Measurements from ENCODE around the gene LYSMD4. TPM values are rescaled to one million over a fixed set of nuclear protein-coding genes. Genes with fewer than 3 reads are reported as not detected.
A peak's percentile ranks its signal among the peaks of the same experiment; 100 is the strongest.

LYSMD4 gene
- total RNA-seq, 1 donor: 9.7 TPM

GRCh38 chr15:99732124-99732750 is 1.0 kb downstream of the LYSMD4 start:
- peak in 2 of 3 donors; percentile 8 to 14 for DNase-seq (ENCODE audit: low read depth in 2 of 3, low spot score in 2 of 3)

DNA sequence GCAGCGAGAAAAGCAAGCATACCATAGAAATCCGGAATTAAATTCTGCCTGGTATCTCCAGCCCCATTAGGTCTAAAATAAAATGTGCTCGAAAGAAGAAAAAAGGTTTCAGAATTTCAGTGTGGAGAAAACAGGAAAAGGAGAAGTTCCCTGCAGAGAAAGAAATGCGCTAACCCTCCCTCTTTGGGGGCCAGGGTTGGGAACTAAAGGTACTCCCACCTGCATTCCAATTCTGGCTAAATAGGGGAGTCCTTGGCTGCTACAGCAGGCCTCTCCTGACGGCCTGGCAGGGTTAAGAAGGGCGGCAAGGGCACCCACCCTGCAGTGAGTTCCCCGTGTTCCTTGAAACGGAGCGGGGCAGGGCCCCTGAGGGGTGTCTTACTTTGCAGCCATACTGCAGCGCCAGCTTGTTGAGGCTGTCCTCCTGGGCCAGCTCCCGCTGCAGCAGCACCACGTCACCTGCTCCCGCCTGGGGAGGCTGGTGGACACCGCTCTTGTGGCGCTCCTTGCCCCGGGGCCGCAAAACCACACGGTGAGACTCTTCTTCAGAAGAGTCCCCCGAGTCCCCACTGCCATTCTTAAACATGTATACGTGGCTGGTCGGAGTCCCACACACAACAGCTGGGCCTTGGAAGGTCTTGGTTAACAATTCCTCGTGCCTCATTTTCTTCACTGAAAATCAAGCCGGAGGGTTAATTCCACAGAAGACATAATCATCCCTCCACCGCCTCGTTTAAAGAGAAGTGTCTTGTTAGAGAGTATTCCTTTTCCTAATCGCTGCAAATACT is 1.7 kb downstream of the LYSMD4 start:
- DNase-seq (ENCODE audit: low read depth in 2 of 3, low spot score in 2 of 3): no peak

DNA sequence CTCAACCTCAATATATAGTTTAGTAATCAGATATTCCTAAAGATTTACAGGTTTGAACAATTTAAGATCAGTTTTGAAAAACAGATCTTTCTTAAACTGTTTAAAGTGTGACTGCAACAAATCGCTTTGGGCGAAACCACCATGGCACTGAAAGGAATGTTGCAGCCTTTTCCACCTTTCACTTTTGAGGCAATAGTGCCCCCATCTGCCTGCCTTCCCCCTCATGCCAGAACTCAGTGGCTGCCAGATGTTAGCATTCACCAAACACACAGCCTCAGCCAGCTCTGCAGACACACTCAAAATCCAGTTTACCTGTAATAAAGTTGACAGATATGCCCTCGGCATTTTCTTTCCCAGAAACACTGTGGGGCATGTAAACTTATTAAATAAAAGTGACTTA is 3.3 kb downstream of the LYSMD4 start:
- DNase-seq (ENCODE audit: low read depth in 2 of 3, low spot score in 2 of 3): peak in 2 of 3 donors; percentile 10 to 39

DNA sequence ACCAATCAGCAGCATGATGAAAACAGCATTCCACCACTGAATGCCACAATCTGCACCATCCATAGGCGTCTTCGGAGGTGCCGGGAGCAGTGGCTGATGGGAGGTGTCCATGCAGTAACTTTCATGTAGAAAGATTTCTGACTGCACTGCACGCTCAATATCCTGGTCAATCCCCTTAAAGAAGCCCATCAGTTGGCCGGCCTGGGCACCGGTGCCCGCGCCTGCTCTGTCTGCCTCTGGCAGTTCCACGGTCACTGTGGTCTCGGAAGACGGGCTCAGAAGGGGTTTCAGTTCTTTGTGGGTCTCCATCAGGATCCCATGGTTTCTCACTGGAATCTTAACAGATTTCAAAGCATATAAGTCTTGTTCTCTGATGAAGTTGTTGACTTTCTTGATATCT is 3.9 kb downstream of the LYSMD4 start:
- no peak for DNase-seq (ENCODE audit: low read depth in 2 of 3, low spot score in 2 of 3)

GRCh38 chr15:99728916-99729315 is 4.3 kb downstream of the LYSMD4 start:
- DNase-seq (ENCODE audit: low read depth in 2 of 3, low spot score in 2 of 3): no peak

GRCh38 chr15:99727733-99728132 is 5.5 kb downstream of the LYSMD4 start:
- no peak for DNase-seq (ENCODE audit: low read depth in 2 of 3, low spot score in 2 of 3)

- DNase-seq (ENCODE audit: low read depth in 2 of 3, low spot score in 2 of 3): no peak
These were observed 5.9 kb downstream of the LYSMD4 start for GRCh38 chr15:99727330-99727729.

- no peak for DNase-seq (ENCODE audit: low read depth in 2 of 3, low spot score in 2 of 3)
These were observed 6.9 kb downstream of the LYSMD4 start for GRCh38 chr15:99726333-99726732.

DNA sequence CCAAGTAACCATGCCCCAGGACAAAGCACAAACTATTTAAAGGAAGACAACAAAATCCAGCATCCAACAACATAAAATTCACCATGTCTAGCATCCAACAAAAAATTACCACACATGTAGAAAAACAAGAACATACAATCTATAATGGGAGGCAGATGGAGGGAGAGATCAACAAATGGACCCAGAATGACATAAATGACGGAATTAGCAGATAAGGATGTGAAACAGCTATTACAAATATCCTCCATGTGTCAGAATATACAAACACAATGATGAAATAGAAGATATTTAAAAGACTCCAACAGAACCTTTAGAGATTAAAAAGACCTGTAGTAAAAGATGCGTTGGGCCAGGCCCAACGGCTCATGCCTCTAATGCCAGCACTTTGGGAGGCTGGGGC is 10.8 kb downstream of the LYSMD4 start:
- no peak for DNase-seq (ENCODE audit: low read depth in 2 of 3, low spot score in 2 of 3)

- DNase-seq (ENCODE audit: low read depth in 2 of 3, low spot score in 2 of 3): no peak
These were observed 11.3 kb downstream of the LYSMD4 start for GRCh38 chr15:99721896-99722295.

DNA sequence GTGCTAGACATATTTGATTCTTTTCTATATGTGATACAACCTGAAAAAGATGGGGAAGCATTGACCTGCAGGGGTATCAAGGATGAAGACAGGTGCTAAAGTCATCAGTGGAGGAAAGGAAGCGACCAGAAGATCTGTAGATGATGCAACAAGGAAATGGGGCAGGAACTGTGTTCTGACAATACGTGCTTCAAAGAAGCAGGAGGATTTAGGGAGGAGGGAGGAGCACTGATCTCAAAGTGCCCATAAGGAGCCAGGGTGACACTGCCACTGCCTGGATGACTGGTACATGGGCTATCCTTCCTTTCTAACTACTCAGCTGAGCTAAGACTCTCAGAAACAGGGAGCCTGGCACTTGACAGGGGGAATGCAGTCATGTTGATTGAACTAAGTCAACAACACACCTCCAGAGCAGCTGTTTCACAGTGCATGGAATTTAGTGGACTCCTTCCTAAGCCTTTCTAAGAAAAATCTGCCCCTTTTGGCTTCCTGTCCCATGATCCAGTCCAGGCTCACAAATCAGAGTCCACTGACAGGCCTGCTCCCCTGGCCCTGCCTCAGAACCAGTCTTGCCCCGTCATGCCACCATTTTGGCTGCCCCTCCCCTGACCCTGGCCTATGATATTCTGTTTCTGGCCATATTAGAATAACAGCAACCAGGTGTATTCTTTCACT is 12.0 kb downstream of the LYSMD4 start:
- DNase-seq (ENCODE audit: low read depth in 2 of 3, low spot score in 2 of 3): no peak

DNA sequence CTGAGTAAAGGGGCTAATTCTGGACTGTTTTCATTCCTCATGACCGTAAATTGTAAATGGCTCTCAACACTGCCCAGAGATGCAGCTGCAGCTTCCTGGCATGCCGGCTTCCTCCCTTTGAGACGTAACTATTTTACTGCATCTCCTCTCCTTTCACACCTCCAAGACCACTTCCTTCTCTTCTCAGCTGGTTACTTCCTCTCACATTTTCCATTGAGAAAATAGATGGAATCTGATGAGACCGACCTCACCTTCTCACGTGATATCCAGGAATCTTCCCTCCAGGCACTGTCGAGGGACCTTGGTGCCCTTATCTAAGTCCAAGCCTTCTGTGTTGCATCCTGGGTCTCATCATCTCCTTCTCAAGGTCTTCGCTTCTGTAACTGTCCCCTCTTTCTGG is 12.7 kb downstream of the LYSMD4 start:
- peak in 1 of 3 donors; percentile 10 for DNase-seq (ENCODE audit: low read depth in 2 of 3, low spot score in 2 of 3)

- peak in 1 of 3 donors; percentile 27 for DNase-seq (ENCODE audit: low read depth in 2 of 3, low spot score in 2 of 3)
These were observed 14.1 kb downstream of the LYSMD4 start for GRCh38 chr15:99719096-99719541.

DNA sequence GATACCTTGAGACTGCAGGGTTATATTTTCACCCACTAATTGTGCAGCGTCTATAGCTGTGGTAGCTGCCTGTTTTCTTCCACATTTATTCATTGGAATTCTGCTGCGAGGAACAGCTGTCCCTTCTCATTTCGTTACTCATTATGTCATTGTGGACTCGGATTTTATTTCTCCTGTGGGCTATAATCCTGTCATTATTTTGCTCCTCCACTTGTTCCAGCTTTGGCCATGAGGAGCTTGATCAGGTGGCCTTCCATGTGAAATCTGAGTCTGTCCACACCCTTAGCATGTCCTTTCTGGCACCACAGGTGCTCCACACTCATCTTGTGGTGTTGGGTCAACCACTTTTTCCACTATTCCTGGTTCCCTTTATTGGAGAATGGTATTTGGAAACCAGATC is 14.8 kb downstream of the LYSMD4 start:
- no peak for DNase-seq (ENCODE audit: low read depth in 2 of 3, low spot score in 2 of 3)

DNA sequence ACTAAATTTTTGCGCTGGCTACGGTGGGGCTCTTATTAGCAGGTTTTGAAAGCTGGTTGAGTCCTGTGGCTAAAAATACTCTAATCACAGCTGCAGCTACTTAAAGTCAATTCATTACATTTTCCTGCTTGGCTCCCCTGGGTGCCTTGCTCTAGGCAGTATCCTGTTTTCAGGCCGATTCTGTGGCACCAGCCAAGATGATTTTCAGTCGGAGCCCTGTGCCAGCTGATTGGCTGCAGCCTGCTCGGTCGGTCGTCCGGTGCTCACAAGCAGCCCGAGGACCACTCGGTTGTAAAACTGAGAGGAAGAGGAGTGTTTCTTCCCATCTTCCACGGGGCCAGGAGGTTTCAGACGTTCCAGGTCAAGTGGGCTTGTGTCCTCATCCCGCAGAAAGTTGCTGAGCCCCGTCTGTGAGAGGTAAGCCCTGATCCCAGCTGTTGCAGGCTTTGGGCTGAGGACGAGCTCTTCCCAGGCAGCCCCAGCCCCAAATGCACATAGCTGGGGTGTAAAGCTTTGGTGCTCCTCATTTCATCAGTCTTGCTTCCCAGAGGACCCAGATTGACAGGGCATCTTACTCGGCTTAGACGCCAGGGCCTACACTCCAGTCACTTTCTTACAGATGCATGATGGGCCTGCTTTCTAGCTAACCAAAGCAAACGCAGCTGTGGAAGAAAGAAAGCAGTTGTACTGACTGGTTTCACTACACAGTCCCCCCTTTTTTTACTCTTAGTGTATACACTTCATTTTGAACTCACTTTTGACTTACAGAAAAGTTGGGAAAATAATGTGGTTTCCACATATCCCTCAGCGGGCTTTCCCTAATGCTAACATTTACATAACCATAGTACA is 15.9 kb downstream of the LYSMD4 start:
- DNase-seq (ENCODE audit: low read depth in 2 of 3, low spot score in 2 of 3): no peak

DNA sequence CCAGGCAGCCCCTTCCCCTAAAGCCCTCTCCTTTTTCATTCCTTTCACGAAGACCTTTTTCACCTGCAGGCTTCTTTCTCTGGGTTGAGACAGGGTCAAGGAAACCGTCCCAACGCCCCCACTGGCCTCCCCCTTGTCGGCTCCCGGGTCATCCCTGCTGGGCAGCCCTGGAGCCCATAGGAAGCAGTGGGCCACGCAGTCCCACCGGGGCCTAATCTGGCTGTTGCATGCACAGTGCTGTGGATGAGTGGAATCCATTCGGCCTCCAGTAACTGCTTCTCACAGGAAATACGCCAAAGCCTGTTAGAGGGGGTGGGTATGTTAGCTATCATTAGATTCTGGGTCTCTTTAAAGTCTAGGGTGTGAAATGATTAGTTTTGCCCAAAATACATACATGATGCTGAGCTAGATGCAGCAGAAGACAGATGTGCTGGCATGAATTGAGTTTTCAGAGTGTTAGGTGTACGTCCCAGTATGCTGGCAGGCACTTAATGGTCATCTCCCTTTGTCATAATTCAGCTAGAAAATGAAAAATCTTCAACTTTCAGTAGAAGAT is 16.6 kb downstream of the LYSMD4 start:
- DNase-seq (ENCODE audit: low read depth in 2 of 3, low spot score in 2 of 3): no peak

- DNase-seq (ENCODE audit: low read depth in 2 of 3, low spot score in 2 of 3): no peak
These were observed 20.8 kb downstream of the LYSMD4 start for GRCh38 chr15:99712415-99712814.

DNA sequence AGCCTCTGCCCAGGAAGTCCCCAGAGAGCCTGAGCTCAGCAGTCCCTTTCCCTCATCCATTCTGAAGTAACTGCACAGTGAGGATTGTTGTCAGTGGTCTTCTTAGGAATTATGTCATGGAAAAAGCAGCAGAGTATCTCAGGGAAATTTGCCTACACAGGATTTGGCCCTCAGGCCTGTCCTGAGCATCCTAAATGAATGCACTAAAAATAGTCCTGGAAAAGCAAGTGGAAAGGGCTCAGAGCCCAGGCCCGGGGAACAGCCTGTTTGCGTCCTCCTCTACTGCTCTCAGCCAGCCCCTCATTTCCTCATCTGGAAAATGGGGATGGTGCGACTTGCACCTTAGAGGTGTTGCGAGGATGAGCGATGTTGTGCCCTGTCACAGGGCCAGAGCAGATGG is 21.6 kb downstream of the LYSMD4 start:
- DNase-seq (ENCODE audit: low read depth in 2 of 3, low spot score in 2 of 3): no peak

DNA sequence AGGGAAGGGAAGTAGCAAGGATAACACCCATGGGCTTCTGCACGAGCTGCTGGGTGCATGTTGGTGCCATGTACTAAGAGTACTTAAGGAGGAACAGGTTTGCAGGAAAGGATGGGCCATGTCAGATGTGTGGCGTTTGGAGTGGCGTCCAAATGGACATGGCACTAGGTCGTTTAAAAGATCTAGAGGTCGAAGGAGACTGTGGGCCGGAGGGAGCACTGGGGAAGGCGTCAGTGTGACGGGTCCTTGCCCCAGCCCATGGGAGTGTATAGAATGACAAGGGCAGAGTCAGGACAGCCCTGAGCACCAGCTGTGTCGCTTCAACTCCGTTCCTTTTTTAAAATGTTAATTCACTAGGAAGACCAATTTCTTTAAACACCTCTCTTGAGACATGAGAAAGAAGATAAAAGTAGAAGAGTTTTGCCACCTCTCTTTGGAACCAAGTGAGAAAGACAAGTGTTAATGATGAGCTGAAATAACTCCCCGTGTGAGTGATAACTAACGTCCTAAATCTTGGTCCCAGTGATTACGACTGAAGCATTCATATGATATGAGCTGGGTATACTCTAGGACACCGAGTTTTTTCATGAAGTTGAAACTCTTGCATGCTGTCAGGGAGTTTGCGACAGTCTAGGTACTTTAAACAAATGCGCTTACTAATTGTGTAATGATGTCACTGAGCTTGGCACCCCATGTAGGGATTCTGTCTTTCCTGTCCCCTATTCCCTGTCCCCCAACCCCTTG is 23.8 kb downstream of the LYSMD4 start:
- no peak for DNase-seq (ENCODE audit: low read depth in 2 of 3, low spot score in 2 of 3)

GRCh38 chr15:99708563-99708962 is 24.7 kb downstream of the LYSMD4 start:
- DNase-seq (ENCODE audit: low read depth in 2 of 3, low spot score in 2 of 3): no peak
